ENCODE data around the gene TMEM139.

The TMEM139 gene

GRCh38 chr7:143287935-143288826 is 3.4 kb downstream of the TMEM139 start, which contains the start of gene CASP2 (continued):
- TF ChIP-seq WT1 (tag by site-specific recombination; IDR thresholded peaks at IDR 0.05) (peak; percentile 40; the same call in 1 of the 2 replicates), ZNF146 (tag by site-specific recombination; IDR thresholded peaks at IDR 0.05) (0 out of 2 replicates have a peak, but pooled peaks have one; percentile 35), ZNF23 (tag by site-specific recombination; IDR thresholded peaks at IDR 0.05; ENCODE audit: borderline replicate concordance) (no peak), ZNF280D (tag by site-specific recombination; IDR thresholded peaks at IDR 0.05) (peak; percentile 61; the same call in 1 of the 2 replicates), ZBTB26 (tag by site-specific recombination; optimal IDR thresholded peaks at IDR 0.05) (peak; percentile 89), ZNF530 (tag by site-specific recombination; IDR thresholded peaks at IDR 0.05; ENCODE audit: low read depth) (no peak), ZNF664 (tag by site-specific recombination; IDR thresholded peaks at IDR 0.05) (no peak), ZNF561 (tag by site-specific recombination; IDR thresholded peaks at IDR 0.05; ENCODE audit: borderline replicate concordance) (peak; percentile 25; the same call in 1 of the 2 replicates), ZBTB20 (tag by site-specific recombination; IDR thresholded peaks at IDR 0.05) (peak; percentile 88), ZNF174 (tag by site-specific recombination; IDR thresholded peaks at IDR 0.05) (no peak), ZNF747 (tag by site-specific recombination; IDR thresholded peaks at IDR 0.05) (no peak), ZNF610 (tag by site-specific recombination; IDR thresholded peaks at IDR 0.05; ENCODE audit: borderline replicate concordance) (peak; percentile 61; the same call in 1 of the 2 replicates), KLF10 (tag by site-specific recombination; IDR thresholded peaks at IDR 0.05) (peak; percentile 51), ZSCAN5A (tag by site-specific recombination; IDR thresholded peaks at IDR 0.05) (0 out of 2 replicates have a peak, but pooled peaks have one; percentile 30), PATZ1 (tag by site-specific recombination; IDR thresholded peaks at IDR 0.05) (peak; percentile 99), ZBTB10 (tag by site-specific recombination; IDR thresholded peaks at IDR 0.05) (peak; percentile 97), ZBTB8A (tag by site-specific recombination; IDR thresholded peaks at IDR 0.05) (peak; percentile 65), ZSCAN30 (tag by site-specific recombination; IDR thresholded peaks at IDR 0.05) (peak; percentile 75), GLIS2 (tag by site-specific recombination; IDR thresholded peaks at IDR 0.05) (peak; percentile 97), ZBTB48 (tag by site-specific recombination; IDR thresholded peaks at IDR 0.05) (peak; percentile 75; the same call in 1 of the 2 replicates), ZNF692 (tag by site-specific recombination; IDR thresholded peaks at IDR 0.05) (peak; percentile 49), ZFP69B (tag by site-specific recombination; IDR thresholded peaks at IDR 0.05) (peak; percentile 58), ZXDB (tag by site-specific recombination; IDR thresholded peaks at IDR 0.05) (peak; percentile 65), ZNF768 (tag by site-specific recombination; IDR thresholded peaks at IDR 0.05) (no peak), ZNF341 (tag by site-specific recombination; IDR thresholded peaks at IDR 0.05; ENCODE audit: low read depth) (peak; percentile 45; the same call in 1 of the 2 replicates), ZNF324 (tag by site-specific recombination; IDR thresholded peaks at IDR 0.05) (0 out of 2 replicates have a peak, but pooled peaks have one; percentile 54), TCF7L2 (IDR thresholded peaks at IDR 0.05; ENCODE audit: borderline replicate concordance, low read depth, low read length) (no peak)

All from HEK293 (cell line).